ENCODE measurements around the gene TMEM150B. TPM values are rescaled to one million over a fixed set of nuclear protein-coding genes. Genes with fewer than 3 reads are reported as not detected.
A peak's percentile ranks its signal among the peaks of the same experiment; 100 is the strongest.

The TMEM150B gene
- total and polyA plus RNA-seq, 2 donors (not counting 1 experiment from before 2014, with no cell fraction given) = 1.4 TPM; not detected in 1

DNA sequence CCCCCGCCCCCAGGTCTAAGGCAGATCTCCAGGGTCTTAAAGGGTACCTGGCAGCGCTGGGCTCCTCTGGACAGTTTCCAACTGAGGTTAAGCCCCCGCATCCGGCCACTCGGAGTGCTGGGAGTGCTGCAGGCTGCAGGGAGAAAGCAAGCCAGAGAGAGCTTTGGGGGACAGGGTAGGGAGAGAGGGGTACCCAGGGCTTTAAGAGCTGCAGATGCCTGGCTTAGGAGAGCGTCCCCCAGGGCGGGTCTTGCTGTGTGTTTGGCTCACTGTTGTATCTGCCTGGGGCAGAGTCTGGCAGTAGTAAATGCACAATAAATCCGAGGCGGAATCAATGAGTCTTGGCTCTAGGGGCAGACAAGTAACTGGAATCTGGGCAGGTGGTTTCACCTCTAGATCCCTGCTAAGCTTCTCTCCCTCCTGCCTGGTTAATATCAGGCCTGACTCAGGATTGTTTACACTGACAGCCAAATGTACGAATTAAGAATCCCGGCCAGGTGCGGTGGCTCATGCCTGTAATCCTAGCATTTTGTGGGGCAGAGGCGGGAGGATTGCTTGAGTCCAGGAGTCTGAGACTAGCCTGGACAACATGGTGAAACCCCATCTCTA, 30.2 kb upstream of the TMEM150B start:
- Histone ChIP-seq H3K4me2 (replicated peaks; ENCODE audit: low read depth, low read length, poor library complexity, severe bottlenecking) (no peak overlapping the region), H3K79me2 (ENCODE audit: control insufficient read depth, insufficient read depth, low read length) (no peaks in the 10 kb centered on the region), H3K9ac (ENCODE audit: low read length) (no peak overlapping the region), H2AFZ (ENCODE audit: insufficient read depth, low read depth, low read length, poor library complexity, severe bottlenecking) (no peak overlapping the region), H4K20me1 (ENCODE audit: control insufficient read depth, insufficient read depth, low read length, poor library complexity, severe bottlenecking) (no peaks in the 10 kb centered on the region), H3K27me3 (replicated peaks in 1 of 4; ENCODE audit: control extremely low read depth in 1 of 4, control insufficient read depth in 3 of 4, insufficient read depth in 4 of 4, low read length in 3 of 4) (peaks cover 0 to 60% (median 24%) of the 10 kb centered on the region in 4 experiments), H3K9me3 (ENCODE audit: control extremely low read depth in 1 of 3, control insufficient read depth in 2 of 3, insufficient read depth in 1 of 3, low read length in 2 of 3) (peaks cover 0 to 18% (median 0%) of the 10 kb centered on the region in 3 donors), H3K36me3 (replicated peaks in 1 of 2; ENCODE audit: control extremely low read depth in 1 of 2, control insufficient read depth in 1 of 2, extremely low read depth in 1 of 2, insufficient read depth in 2 of 2, low read length in 1 of 2) (no peaks in the 10 kb centered on the region), H3K4me3 (ENCODE audit: control extremely low read depth in 1 of 5, extremely low read depth in 1 of 5, insufficient read depth in 1 of 5, low read depth in 2 of 5, low read length in 4 of 5) (no peak overlapping the region), H3K27ac (ENCODE audit: low read length in 2 of 2) (no peak overlapping the region), H3K4me1 (ENCODE audit: control insufficient read depth in 2 of 2, insufficient read depth in 2 of 2, low read length in 2 of 2) (peaks cover 23 to 29% of the 10 kb centered on the region in 2 donors)
- ATAC-seq (ENCODE audit: low read depth) (no peak), DNase-seq (no peak)
- intact Hi-C loops (cut with micrococcal nuclease) = no loop called here
- WGBS (ENCODE audit: insufficient coverage) = 36% methylated on average over 10 of the region's 13 CpGs
- Mint-ChIP-seq H3K27ac (no peak overlapping the region), H3K9me3 (ENCODE audit: insufficient read depth) (no peaks in the 10 kb centered on the region), H3K27me3 (peaks cover 44% of the 10 kb centered on the region), H3K4me3 (peak overlapping the region; percentile 49), H3K4me1 (peaks cover 23% of the 10 kb centered on the region)
- POLR2A ChIA-PET = no interaction called here
- TF ChIP-seq EZH2 (IDR thresholded peaks at IDR 0.05; ENCODE audit: borderline replicate concordance, insufficient read depth, low read depth, low read length, poor library complexity, severe bottlenecking) = no peak
- CTCF ChIA-PET = interaction anchor here (0.8 kb wide), 1 partner anchor 67 kb away, joined by 3 read pairs; no protein-coding TSS in a partner anchor

DNA sequence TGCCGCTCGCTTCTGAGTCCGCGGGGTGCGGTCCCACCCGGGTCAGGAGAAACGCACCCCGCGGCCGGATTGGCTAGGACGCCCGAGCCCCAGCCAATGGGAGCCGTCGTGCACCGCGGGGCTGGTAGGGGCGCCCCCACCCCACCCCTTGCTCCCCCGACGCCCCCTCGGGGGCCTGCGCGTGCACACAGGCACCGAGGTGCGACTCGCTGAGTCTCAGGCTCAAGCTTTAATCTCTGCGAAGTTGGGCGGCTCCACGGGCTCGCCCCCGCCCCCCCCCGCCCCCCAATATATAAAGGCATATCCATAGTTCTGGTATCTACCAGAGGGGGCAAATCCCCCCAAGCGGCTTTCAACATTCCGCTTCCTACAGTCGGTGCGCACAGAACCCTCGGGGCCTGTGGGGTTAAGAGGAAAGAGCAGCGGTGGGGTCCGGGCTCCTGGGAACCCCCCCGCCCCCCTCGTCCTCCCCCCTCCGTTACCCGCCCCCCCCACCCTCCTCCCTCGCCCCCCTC, 29.6 kb upstream of the TMEM150B start, which contains the start of gene COX6B2:
TSS of gene COX6B2 (minus strand) at position 22 of the 515 bp plus-strand sequence. CDS start 198 bp downstream, outside the sequence.
- Mint-ChIP-seq H3K27me3 (peaks cover 44% of the 10 kb centered on the region), H3K4me3 (peak within 1 kb of the TSS; percentile 82), H3K9me3 (ENCODE audit: insufficient read depth) (no peaks in the 10 kb centered on the region), H3K4me1 (peaks cover 23% of the 10 kb centered on the region), H3K27ac (no peak within 1 kb of the TSS)
- TF ChIP-seq EZH2 (IDR thresholded peaks at IDR 0.05; ENCODE audit: borderline replicate concordance, insufficient read depth, low read depth, low read length, poor library complexity, severe bottlenecking) = no peak
- TF ChIP-seq, protein P1, sequence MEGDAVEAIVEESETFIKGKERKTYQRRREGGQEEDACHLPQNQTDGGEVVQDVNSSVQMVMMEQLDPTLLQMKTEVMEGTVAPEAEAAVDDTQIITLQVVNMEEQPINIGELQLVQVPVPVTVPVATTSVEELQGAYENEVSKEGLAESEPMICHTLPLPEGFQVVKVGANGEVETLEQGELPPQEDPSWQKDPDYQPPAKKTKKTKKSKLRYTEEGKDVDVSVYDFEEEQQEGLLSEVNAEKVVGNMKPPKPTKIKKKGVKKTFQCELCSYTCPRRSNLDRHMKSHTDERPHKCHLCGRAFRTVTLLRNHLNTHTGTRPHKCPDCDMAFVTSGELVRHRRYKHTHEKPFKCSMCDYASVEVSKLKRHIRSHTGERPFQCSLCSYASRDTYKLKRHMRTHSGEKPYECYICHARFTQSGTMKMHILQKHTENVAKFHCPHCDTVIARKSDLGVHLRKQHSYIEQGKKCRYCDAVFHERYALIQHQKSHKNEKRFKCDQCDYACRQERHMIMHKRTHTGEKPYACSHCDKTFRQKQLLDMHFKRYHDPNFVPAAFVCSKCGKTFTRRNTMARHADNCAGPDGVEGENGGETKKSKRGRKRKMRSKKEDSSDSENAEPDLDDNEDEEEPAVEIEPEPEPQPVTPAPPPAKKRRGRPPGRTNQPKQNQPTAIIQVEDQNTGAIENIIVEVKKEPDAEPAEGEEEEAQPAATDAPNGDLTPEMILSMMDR (IDR thresholded peaks at IDR 0.05) = no peak
- Histone ChIP-seq H3K79me2 (ENCODE audit: control insufficient read depth, insufficient read depth, low read length) (no peaks in the 10 kb centered on the region), H3K4me3 (ENCODE audit: control extremely low read depth in 1 of 5, extremely low read depth in 1 of 5, insufficient read depth in 1 of 5, low read depth in 2 of 5, low read length in 4 of 5) (peak within 1 kb of the TSS; percentile 27 to 51 (median 33)), H3K27me3 (replicated peaks in 1 of 4; ENCODE audit: control extremely low read depth in 1 of 4, control insufficient read depth in 3 of 4, insufficient read depth in 4 of 4, low read length in 3 of 4) (peaks cover 0 to 60% (median 24%) of the 10 kb centered on the region in 4 experiments), H4K20me1 (ENCODE audit: control insufficient read depth, insufficient read depth, low read length, poor library complexity, severe bottlenecking) (no peaks in the 10 kb centered on the region), H3K27ac (ENCODE audit: low read length in 2 of 2) (no peak within 1 kb of the TSS), H3K9me3 (ENCODE audit: control extremely low read depth in 1 of 3, control insufficient read depth in 2 of 3, insufficient read depth in 1 of 3, low read length in 2 of 3) (peaks cover 0 to 18% (median 0%) of the 10 kb centered on the region in 3 donors), H3K36me3 (replicated peaks in 1 of 2; ENCODE audit: control extremely low read depth in 1 of 2, control insufficient read depth in 1 of 2, extremely low read depth in 1 of 2, insufficient read depth in 2 of 2, low read length in 1 of 2) (no peaks in the 10 kb centered on the region), H3K4me1 (ENCODE audit: control insufficient read depth in 2 of 2, insufficient read depth in 2 of 2, low read length in 2 of 2) (peaks cover 23 to 29% of the 10 kb centered on the region in 2 donors), H3K4me2 (replicated peaks; ENCODE audit: low read depth, low read length, poor library complexity, severe bottlenecking) (peak within 1 kb of the TSS; percentile 79), H3K9ac (ENCODE audit: low read length) (peak within 1 kb of the TSS; percentile 45), H2AFZ (ENCODE audit: insufficient read depth, low read depth, low read length, poor library complexity, severe bottlenecking) (peak within 1 kb of the TSS; percentile 73)
- WGBS (ENCODE audit: insufficient coverage) = 4% methylated on average over 20 of the region's 43 CpGs
- no peak for ATAC-seq (ENCODE audit: low read depth)
- CTCF ChIA-PET = no interaction called here
- DNase-seq = no peak
- POLR2A ChIA-PET = no interaction called here
- intact Hi-C loops (cut with micrococcal nuclease) = loop anchor here (1.0 kb wide), 1 partner anchor 15 kb away; the partner anchor contains the start of gene KMT5C
